GM23338 (cell line): Measurements from ENCODE around the gene BIN1.

ENCODE experiments used
- CTCF ChIP-seq, 2 experiments: fragments of 200-600 bp in 1 of 2; sonication (generic) in 1 of 2; conservative IDR thresholded peaks; 2 replicates each; pipeline versions ENCODE4 v1.5.1 to v1.6.1; 2016 to 2017; ENCODE audit warnings: antibody characterized with exemption in 2 of 2, low read depth in 2 of 2, mild to moderate bottlenecking in 2 of 2, moderate library complexity in 1 of 2
- EZH2 ChIP-seq: fragments of 200-600 bp; sonication (generic); IDR thresholded peaks from one replicate; pipeline ENCODE4 v1.8.0; 2017; ENCODE audit warnings: antibody characterized with exemption, mild to moderate bottlenecking, low read depth; ENCODE audit not compliant: unreplicated experiment

- TF ChIP-seq CTCF (conservative IDR thresholded peaks at IDR 0.05; ENCODE audit: low read depth in 2 of 2) = no peak
- TF ChIP-seq EZH2 = no peak
Measured at GRCh38 chr2:127072396-127072795, 34.6 kb downstream of the BIN1 start.
